T-helper 2 cell treated with Interferon-gamma antibody and Interleukin-4, amounts not matched to agents 5 μg/mL and 100 μg/mL, for 36 hours (primary cell): Measurements from ENCODE around the gene PCDH9.

Experiments used
- DNase-seq: peaks from one replicate; pipeline ENCODE4 v3.0.0; 2021; ENCODE audit warnings: low spot score
- H3K27ac Mint-ChIP-seq: one replicate; pipeline ENCODE4 v1.8.0; 2021; ENCODE audit warnings: mild to moderate bottlenecking, mixed read lengths
- H3K27me3 Mint-ChIP-seq: one replicate; pipeline ENCODE4 v1.8.0; 2021; ENCODE audit warnings: low read depth, mixed read lengths
- H3K36me3 Mint-ChIP-seq: one replicate; pipeline ENCODE4 v1.8.0; 2021; ENCODE audit warnings: low read depth, mixed read lengths
- H3K4me1 Mint-ChIP-seq: one replicate; pipeline ENCODE4 v1.8.0; 2021; ENCODE audit warnings: low read depth, mixed read lengths
- H3K4me3 Mint-ChIP-seq: one replicate; pipeline ENCODE4 v1.8.0; 2022; ENCODE audit warnings: mild to moderate bottlenecking, moderate library complexity, mixed read lengths
- H3K9me3 Mint-ChIP-seq: one replicate; pipeline ENCODE4 v1.8.0; 2021; ENCODE audit warnings: mixed read lengths

The PCDH9 gene

GRCh38 chr13:66415444-66415843, 814.7 kb downstream of the PCDH9 start:
- DNase-seq = no peak
- H3K4me1 Mint-ChIP-seq = no peaks in the 10 kb centered on the region
- no peaks in the 10 kb centered on the region for H3K27me3 Mint-ChIP-seq
- peaks cover 8% of the 10 kb centered on the region for H3K9me3 Mint-ChIP-seq
- H3K4me3 Mint-ChIP-seq = no peak overlapping the region
- H3K36me3 Mint-ChIP-seq = no peaks in the 10 kb centered on the region
- H3K27ac Mint-ChIP-seq = no peak overlapping the region

- Mint-ChIP-seq H3K36me3 (no peaks in the 10 kb centered on the region), H3K9me3 (peaks cover 8% of the 10 kb centered on the region), H3K27ac (no peak overlapping the region), H3K27me3 (no peaks in the 10 kb centered on the region), H3K4me3 (no peak overlapping the region), H3K4me1 (no peaks in the 10 kb centered on the region)
- no peak for DNase-seq
Measured at GRCh38 chr13:66414066-66414800, 815.9 kb downstream of the PCDH9 start.

- Mint-ChIP-seq H3K4me3 (no peak overlapping the region), H3K36me3 (no peaks in the 10 kb centered on the region), H3K4me1 (no peaks in the 10 kb centered on the region), H3K27ac (no peak overlapping the region), H3K9me3 (no peaks in the 10 kb centered on the region), H3K27me3 (no peaks in the 10 kb centered on the region)
- no peak for DNase-seq
Measured at GRCh38 chr13:66410314-66410713, 819.8 kb downstream of the PCDH9 start.

GRCh38 chr13:66409542-66409941, 820.6 kb downstream of the PCDH9 start:
- no peak for DNase-seq
- H3K36me3 Mint-ChIP-seq = no peaks in the 10 kb centered on the region
- no peaks in the 10 kb centered on the region for H3K27me3 Mint-ChIP-seq
- H3K9me3 Mint-ChIP-seq = no peaks in the 10 kb centered on the region
- H3K4me3 Mint-ChIP-seq = no peak overlapping the region
- no peaks in the 10 kb centered on the region for H3K4me1 Mint-ChIP-seq
- H3K27ac Mint-ChIP-seq = no peak overlapping the region

- Mint-ChIP-seq H3K27ac (no peak overlapping the region), H3K4me3 (no peak overlapping the region), H3K27me3 (no peaks in the 10 kb centered on the region), H3K4me1 (no peaks in the 10 kb centered on the region), H3K9me3 (no peaks in the 10 kb centered on the region), H3K36me3 (no peaks in the 10 kb centered on the region)
- no peak for DNase-seq
Measured at GRCh38 chr13:66407128-66407527, 823.0 kb downstream of the PCDH9 start.

GRCh38 chr13:66405908-66406802, 824.0 kb downstream of the PCDH9 start:
- Mint-ChIP-seq H3K4me3 (no peak overlapping the region), H3K4me1 (no peaks in the 10 kb centered on the region), H3K9me3 (no peaks in the 10 kb centered on the region), H3K27ac (no peak overlapping the region), H3K27me3 (no peaks in the 10 kb centered on the region), H3K36me3 (no peaks in the 10 kb centered on the region)
- DNase-seq = no peak

GRCh38 chr13:66402546-66402945, 827.6 kb downstream of the PCDH9 start:
- H3K9me3 Mint-ChIP-seq = peaks cover 4% of the 10 kb centered on the region
- no peak overlapping the region for H3K27ac Mint-ChIP-seq
- no peak for DNase-seq
- no peaks in the 10 kb centered on the region for H3K4me1 Mint-ChIP-seq
- no peaks in the 10 kb centered on the region for H3K36me3 Mint-ChIP-seq
- H3K27me3 Mint-ChIP-seq = no peaks in the 10 kb centered on the region
- H3K4me3 Mint-ChIP-seq = no peak overlapping the region

- H3K27ac Mint-ChIP-seq = no peak overlapping the region
- H3K4me3 Mint-ChIP-seq = no peak overlapping the region
- H3K27me3 Mint-ChIP-seq = no peaks in the 10 kb centered on the region
- no peaks in the 10 kb centered on the region for H3K4me1 Mint-ChIP-seq
- peaks cover 4% of the 10 kb centered on the region for H3K9me3 Mint-ChIP-seq
- H3K36me3 Mint-ChIP-seq = no peaks in the 10 kb centered on the region
- no peak for DNase-seq
Measured at GRCh38 chr13:66402066-66402465, 828.1 kb downstream of the PCDH9 start.

- H3K27ac Mint-ChIP-seq = no peak overlapping the region
- no peaks in the 10 kb centered on the region for H3K4me1 Mint-ChIP-seq
- no peaks in the 10 kb centered on the region for H3K27me3 Mint-ChIP-seq
- H3K4me3 Mint-ChIP-seq = no peak overlapping the region
- no peaks in the 10 kb centered on the region for H3K36me3 Mint-ChIP-seq
- no peak for DNase-seq
- H3K9me3 Mint-ChIP-seq = peaks cover 4% of the 10 kb centered on the region
Measured at GRCh38 chr13:66400292-66400691, 829.8 kb downstream of the PCDH9 start.

GRCh38 chr13:66399873-66400272, 830.3 kb downstream of the PCDH9 start:
- H3K4me3 Mint-ChIP-seq = no peak overlapping the region
- H3K27ac Mint-ChIP-seq = no peak overlapping the region
- no peaks in the 10 kb centered on the region for H3K4me1 Mint-ChIP-seq
- H3K9me3 Mint-ChIP-seq = peaks cover 4% of the 10 kb centered on the region
- no peaks in the 10 kb centered on the region for H3K27me3 Mint-ChIP-seq
- no peaks in the 10 kb centered on the region for H3K36me3 Mint-ChIP-seq
- DNase-seq = no peak

- no peak overlapping the region for H3K4me3 Mint-ChIP-seq
- H3K36me3 Mint-ChIP-seq = no peaks in the 10 kb centered on the region
- no peaks in the 10 kb centered on the region for H3K27me3 Mint-ChIP-seq
- peaks cover 4% of the 10 kb centered on the region for H3K9me3 Mint-ChIP-seq
- H3K27ac Mint-ChIP-seq = no peak overlapping the region
- DNase-seq = no peak
- H3K4me1 Mint-ChIP-seq = no peaks in the 10 kb centered on the region
Measured at GRCh38 chr13:66397133-66397532, 833.0 kb downstream of the PCDH9 start.

- Mint-ChIP-seq H3K9me3 (no peaks in the 10 kb centered on the region), H3K4me1 (no peaks in the 10 kb centered on the region), H3K27me3 (no peaks in the 10 kb centered on the region), H3K36me3 (no peaks in the 10 kb centered on the region), H3K4me3 (no peak overlapping the region), H3K27ac (no peak overlapping the region)
- no peak for DNase-seq
Measured at GRCh38 chr13:66391322-66391721, 838.8 kb downstream of the PCDH9 start.

- H3K9me3 Mint-ChIP-seq = no peaks in the 10 kb centered on the region
Measured at GRCh38 chr13:66378894-66379293, 851.2 kb downstream of the PCDH9 start.

GRCh38 chr13:66377569-66377968, 852.6 kb downstream of the PCDH9 start:
- peaks cover 2% of the 10 kb centered on the region for H3K9me3 Mint-ChIP-seq
- H3K4me1 Mint-ChIP-seq = no peaks in the 10 kb centered on the region
- no peak overlapping the region for H3K4me3 Mint-ChIP-seq
- H3K36me3 Mint-ChIP-seq = no peaks in the 10 kb centered on the region
- DNase-seq = no peak
- H3K27ac Mint-ChIP-seq = no peak overlapping the region
- no peaks in the 10 kb centered on the region for H3K27me3 Mint-ChIP-seq

More at GRCh38 chr13:66378894-66379293, 851.2 kb downstream of the PCDH9 start:
- no peak for DNase-seq
- H3K27ac Mint-ChIP-seq = no peak overlapping the region
- no peaks in the 10 kb centered on the region for H3K27me3 Mint-ChIP-seq
- no peaks in the 10 kb centered on the region for H3K36me3 Mint-ChIP-seq
- no peaks in the 10 kb centered on the region for H3K4me1 Mint-ChIP-seq
- no peak overlapping the region for H3K4me3 Mint-ChIP-seq
